ENCODE results near the gene ARHGAP30.
A peak's percentile ranks its signal among the peaks of the same experiment; 100 is the strongest.

ARHGAP30 gene

GRCh38 chr1:161090617-161091016 is 20.9 kb upstream of the ARHGAP30 start:
- DNase-seq, result no peak

- DNase-seq, result no peak
These were observed 20.2 kb upstream of the ARHGAP30 start for GRCh38 chr1:161089938-161090337.

GRCh38 chr1:161089251-161089924 is 19.7 kb upstream of the ARHGAP30 start, which contains the start of gene NECTIN4:
NECTIN4 (minus strand) TSS chr1:161089558; CDS start chr1:161089296, 262 bp downstream.
- no peak for DNase-seq

DNA sequence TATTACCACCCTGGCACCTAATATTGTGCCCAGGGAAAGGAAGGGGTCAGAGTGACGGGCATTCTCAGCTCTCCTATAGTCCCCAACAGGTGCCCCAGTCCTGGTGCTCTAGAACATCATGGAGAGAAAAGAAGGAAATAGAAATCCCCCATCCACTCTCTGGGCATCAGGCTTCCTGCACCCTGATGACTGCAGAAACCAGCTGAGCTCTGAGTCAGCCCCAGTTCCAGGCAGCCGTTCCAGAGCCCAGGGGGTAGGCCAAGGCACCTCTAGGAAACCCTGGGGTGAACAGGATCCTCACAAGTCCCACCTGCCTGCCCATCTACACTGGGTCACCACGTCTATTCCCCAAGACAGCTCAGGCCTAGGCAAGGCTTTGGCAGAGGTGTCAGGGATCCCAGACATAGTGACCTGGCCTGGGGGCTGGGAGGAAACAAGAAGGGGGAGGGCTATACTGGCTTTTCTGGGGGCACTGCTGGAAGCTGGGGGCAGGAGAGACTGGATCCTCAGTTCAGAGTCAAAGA is 19.0 kb upstream of the ARHGAP30 start:
- no peak for DNase-seq

DNA sequence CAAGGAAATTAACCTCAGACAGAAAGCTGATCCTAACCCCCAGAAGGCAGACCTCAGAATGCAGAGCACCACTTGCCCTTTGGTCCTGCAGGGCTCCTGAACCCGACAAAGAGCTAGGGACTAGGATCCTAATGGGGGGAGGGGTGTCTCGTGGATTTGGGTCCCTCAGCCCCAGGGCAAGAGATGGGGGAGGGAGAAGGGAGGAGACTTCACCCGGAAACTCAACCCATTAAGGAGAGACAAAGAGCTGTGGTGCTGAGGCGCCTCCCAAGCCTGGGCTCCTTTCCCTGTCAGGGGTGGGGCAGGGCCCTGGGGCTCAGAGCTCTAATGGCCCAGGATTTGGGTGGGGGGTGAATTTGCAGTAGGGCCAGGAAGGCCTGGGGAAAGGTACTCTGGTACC is 16.8 kb upstream of the ARHGAP30 start:
- DNase-seq, result no peak

DNA sequence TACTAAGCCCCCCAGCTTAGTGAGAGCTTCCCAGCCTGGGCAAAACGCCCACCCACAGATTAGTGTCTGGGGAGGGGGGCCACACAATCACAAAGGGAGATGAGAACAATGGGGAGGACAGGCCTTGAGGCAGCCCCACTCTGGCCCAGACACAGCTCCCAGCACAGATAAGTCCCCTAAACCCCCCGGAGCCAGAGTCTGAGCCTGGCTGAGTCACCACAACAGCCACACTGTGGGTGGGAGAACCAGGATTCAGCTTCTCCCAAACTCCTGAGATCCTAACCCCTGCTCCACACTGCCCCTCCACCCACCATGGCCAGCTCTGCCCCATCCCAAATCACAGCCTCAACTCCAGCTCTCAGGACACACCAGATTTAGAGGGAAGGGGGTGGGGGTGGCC is 15.5 kb upstream of the ARHGAP30 start:
- DNase-seq, result no peak

GRCh38 chr1:161084597-161084988 is 14.9 kb upstream of the ARHGAP30 start:
- DNase-seq, result no peak

DNA sequence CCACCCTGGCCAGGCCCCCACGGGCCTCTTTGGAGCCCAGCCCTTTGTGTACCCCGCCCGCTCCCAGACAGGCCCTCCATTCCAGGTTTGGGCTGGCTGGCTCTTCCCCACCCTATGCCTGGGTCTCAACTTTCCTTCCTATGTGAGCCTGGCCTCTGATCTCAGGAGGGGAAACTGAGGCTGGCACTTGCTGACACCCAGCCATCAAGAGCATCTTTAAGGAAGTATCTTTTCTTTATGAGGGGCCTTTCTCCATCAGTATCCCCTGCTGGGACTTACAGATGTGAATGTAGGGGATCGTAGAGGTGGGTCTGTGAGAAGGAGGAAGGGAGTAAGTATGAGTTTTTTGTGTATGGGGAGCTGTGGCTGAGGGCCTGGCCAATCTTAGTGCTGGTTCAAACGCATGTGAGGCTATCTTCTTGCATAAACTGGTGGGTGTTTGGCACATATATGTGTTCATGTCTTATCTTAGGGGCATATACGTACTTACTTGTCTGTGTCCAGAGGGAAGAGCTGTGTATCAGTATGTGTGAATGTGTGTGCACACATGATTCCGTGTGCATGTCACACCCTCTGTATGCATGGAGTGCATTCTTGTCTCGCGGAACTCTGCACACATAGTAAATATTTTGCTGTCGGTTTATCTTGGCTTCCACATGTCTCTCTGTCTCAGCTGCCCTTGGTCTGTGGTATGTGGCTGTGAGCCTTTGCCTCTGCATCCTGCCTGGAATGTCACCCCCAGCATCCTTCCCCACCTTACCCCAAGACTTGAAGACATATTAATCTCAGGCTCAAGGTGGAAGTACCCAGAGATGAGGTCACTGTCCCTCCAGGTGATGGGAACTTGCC is 14.3 kb upstream of the ARHGAP30 start:
- DNase-seq, result no peak

DNA sequence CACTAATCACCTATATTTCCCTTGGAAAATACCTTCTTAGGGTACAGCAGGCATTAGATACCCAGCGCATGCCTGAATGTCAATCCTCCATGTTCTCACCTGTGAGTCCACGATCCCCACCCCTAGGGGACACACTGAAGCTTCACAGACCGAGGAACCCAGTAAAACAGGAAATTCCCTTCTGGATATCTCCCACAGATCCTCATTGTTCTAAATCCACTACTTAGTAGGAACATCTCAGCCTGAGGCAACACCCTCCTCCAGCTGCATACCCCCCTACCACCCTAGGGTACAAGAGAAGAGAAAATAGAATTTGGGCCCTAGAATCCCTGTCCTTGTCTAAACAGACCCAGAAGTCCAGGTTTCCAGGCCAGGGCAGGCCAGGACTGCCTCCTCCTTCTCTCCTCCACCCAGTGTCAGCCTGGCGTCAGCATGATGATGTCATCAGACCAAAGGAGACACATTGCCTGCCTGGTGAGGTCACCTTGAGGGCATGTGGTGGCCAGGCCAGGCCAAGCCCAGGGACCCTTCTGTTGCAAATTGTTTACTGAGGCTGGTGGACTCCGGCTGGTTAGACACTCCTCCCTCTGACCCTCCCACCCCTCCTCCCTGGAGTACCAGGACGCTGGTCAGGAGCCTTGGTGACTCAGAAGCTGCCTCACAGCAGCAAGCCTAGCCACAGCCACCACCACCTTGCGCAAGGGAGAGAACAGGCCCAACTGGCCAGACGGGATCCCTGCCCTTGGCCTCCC is 13.5 kb upstream of the ARHGAP30 start:
- peak; percentile 16 to 83 for DNase-seq

- DNase-seq, result no peak
These were observed 12.8 kb upstream of the ARHGAP30 start for GRCh38 chr1:161082483-161082882.

- DNase-seq, result no peak
These were observed 11.8 kb upstream of the ARHGAP30 start for GRCh38 chr1:161081519-161081918.

DNA sequence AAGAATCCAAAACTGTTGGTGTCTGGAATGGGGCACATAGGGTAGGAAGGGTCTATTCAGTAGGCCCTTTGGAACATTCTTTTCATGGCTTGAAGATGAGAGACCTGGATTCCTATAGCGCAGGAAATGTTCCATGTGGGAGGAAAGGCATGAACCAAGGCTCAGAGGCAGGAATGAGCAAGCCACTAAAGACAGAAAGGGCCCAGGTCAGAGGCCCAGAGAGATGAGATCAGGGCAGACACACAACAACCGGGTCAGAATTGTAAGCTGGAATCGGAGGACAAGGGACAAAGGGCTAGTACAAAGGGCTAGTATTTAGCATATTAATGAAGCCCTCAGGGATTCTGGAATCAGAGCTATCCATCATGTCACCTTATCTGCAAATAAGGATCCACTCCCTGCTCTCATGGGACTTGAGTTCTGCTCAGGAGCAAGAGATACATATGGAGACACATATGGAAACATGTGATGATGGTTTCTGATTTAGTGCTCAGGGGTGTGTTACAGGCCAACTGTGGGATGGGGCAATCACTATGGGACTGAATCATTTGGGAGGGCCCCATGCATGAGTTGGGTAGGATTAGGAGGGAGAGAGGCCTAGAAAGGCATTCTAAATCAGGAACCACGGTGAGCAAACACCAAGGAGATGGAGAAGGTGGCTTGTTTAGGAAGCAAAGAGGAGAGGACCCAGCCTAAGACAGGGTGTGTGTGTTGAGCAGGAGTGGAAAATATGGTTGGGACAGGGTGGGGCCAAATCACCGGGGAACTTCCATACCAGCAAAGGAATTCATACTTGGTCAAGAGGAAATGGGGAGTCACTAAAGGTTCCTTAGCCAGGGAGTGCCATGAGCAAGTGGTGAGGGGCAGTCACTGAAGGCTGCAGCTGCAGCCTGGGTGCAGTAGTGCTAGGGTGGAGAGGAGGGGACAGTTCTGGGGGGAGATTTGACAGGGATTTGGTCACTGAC is 11.0 kb upstream of the ARHGAP30 start:
- DNase-seq, result no peak

DNA sequence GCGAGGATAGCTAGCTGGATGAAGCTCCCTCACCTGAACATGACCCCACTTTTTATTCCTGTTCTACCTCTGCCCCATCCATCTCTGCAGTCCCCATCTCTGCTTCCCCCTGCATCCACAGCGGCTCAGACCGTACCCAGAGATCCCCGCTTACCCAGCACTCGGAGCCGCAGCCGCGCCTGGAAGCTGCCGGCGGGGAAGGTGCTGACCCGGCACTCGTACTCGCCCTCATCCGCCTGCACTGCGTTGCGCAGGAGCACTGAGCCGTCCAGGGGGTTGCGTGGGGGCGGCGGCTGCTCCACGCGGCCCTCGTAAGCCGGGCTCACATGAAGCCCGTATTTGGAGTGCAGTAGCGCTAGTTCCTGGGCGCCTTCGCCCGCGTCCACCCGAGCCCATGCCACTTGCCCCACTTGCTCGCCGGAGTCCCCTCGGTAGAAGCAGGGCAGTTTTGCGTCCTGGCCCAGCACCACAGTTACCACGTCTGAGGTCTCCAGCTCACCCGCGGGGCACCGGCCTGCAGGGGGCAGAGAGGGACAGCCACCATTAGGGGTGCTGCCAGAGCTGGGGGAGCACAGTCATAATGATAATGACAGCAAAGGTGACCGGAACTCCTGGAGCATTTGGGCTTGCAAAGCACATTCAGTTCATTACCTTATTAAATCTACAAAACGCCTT is 9.9 kb upstream of the ARHGAP30 start:
- DNase-seq, result no peak

DNA sequence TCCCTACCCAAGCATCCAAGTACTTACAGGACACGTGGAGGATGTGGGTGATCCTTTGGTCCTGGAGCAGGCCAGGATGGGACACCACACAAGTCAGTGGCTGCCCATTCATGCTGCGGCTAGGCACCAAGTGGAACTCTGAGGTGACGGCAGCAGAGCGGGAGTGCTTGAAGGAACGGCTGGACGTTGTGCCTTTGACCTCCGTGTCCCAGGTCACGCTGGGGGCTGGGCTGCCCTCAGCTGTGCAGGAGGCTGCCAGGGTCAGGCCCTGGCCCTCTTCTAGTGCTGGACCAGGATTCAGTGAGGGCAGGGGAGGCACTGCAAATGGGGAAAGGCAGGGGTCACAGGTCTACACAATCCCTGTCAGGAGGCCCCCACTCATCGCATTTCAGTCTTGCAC is 7.7 kb upstream of the ARHGAP30 start:
- DNase-seq, result no peak

DNA sequence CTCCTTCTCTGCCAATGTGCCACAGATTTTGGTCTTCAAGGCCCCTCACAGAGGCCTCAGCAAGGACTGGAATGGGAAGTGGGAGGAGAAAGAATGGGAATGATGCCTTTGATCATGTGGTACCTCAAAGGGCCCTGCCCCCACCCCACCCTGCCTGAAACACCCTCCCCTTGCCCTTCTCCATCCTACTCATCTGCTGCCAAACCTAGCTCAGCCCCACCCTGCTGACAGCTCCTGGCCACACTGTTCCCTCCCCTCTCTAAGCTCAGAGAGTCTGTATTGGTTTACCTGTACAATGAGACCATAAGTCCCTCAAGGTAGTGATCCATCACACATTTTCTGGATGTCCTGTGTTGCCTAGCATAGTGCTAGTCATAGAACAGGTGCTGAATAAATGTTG is 6.7 kb upstream of the ARHGAP30 start:
- DNase-seq, result no peak

DNA sequence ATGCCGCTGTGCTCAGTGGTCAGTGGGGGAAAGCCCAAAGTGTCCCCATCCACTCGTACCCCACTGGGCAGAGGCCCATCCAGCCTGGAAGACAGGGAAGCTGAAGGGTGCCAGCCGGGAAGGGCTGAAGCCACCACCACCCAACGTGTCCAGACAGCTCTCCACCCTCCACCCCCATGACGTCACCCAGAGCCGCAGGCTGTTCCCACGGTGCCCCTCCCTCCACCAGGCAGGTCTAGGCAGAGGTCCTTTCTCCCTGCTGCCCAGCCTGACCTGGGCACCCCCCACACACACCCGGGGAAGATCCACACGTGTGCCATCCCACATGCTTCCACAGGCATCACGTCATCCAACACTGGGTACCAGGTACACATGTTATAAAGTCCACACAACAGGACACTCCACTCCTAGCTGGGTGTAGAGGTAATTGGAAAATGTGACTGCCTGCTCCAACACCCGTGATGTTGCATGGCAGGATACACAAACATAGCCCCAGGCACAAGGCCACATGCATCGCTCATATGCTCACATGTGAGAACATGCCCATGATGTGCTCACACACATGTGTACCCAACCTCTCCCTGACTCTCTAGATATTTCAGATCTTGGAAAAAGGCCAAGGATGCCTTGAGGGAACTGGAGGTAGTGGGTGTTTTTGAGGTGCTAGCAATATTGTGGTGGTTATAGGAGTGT is 5.1 kb upstream of the ARHGAP30 start:
- DNase-seq, result no peak

DNA sequence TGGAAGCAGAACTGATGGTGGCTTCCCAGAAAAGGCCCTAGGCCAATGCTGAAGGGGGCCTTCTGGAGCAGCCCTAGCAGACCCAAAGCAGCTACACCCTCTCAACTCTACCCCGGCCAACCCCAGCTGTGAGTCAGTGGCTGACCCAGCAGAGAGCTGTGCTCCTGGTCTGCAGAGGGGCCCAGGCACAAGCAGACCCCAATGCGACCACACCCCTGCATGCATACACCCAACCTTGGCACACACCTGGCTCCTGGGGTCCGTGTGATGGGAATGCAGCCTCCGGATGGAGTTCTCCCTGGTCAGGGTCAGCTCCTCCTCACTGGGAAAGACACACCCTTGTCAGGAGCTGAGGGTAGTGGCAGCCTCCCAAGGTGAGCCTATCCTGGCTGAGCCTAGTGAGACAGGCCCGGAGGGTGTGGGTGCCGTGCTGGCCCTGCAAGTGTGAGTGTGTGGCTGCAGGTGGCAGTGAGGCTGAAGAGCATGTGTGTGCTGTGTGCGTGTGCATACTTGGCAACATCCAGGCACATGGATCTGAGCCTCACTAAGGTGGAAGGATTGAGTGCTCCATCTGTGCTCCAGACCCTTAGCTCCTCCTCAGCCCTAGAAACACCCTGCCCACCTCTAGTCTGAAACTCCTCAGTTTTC is 3.9 kb upstream of the ARHGAP30 start:
- DNase-seq, result no peak

DNA sequence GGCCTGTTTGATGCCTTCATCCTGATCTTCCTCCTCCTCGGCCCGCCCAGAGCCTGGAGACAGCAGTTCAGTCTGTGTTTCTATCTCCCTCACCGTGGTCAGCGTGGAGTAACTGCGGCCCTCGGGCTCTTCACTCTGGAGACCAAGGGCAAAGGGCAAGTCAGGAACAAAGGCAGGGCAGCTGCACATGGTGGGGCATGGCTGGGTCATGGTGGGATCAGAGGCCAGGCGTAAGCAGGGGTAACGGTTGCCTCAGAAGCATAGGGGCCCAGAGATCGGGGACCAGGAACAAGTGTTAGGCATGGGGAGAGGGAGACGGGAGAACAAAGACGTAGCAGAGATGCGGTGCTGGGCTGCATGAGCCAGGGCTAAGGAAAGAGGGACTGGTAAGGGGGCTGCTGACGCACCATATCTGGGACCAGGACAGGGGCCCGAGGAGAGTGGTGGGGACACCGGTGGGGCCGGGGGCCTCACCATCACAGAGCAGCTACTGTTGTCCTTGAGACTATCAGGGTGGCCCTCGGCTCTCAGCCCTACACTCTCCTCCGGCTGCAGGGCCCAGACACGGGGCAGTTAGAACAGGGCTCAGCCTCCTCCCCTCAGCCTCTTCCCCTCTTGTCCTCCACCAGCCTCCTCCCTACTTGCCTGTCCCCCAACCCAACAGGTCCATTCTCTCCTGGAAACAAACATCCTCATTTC is 3.2 kb upstream of the ARHGAP30 start:
- DNase-seq, result no peak

- DNase-seq, result peak; percentile 58 to 73
These were observed 2.2 kb upstream of the ARHGAP30 start for GRCh38 chr1:161071886-161072371.

DNA sequence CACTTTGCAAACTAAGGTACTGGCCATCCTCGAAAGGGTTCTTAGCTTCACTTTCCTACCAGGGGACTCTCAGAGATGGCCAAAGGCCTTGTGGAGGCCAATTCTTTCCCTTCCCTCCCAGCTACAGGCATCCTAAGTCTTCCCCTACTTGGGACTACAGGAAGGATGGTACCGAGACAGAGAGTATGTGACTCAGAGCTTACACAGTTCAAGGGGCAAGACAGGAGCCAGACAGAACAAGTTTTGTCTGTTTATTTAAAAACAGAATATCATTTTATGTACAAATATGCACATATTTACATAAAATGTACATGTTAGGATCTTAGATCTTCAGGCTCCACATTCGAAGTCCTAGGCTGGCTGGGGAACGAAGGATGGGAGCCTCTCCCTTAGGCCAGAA is 1.1 kb upstream of the ARHGAP30 start:
- no peak for DNase-seq
